Measurements from ENCODE around the gene NAGK.

- no peak for TF ChIP-seq CTCF (IDR thresholded peaks at IDR 0.05; ENCODE audit: low read depth, low read length)
- no peak for TF ChIP-seq EZH2phosphoT487 (IDR thresholded peaks at IDR 0.05; ENCODE audit: low read depth)
Observed at GRCh38 chr2:71121479-71121878, 53.0 kb downstream of the NAGK start.
